HCT116 (cell line): Measurements from ENCODE around the gene ETNPPL.

Experiments used
- ATF3 ChIP-seq: IDR thresholded peaks from 2 replicates; pipeline ENCODE4 v1.6.1; 2012
- EZH2 ChIP-seq: fragments of 200-600 bp; sonication (generic); IDR thresholded peaks from 2 replicates; pipeline ENCODE4 v1.6.1; 2017; ENCODE audit warnings: antibody characterized with exemption, mixed run types
- EZH2phosphoT487 ChIP-seq: fragments of 200-600 bp; IDR thresholded peaks from 2 replicates; pipeline ENCODE4 v1.6.1; 2018; ENCODE audit warnings: antibody characterized with exemption, borderline replicate concordance
- MAX ChIP-seq: IDR thresholded peaks from 2 replicates; pipeline ENCODE4 v1.6.1; 2012
- POLR2A ChIP-seq: IDR thresholded peaks from 2 replicates; pipeline ENCODE4 v1.7.0; 2011; ENCODE audit warnings: borderline replicate concordance; ENCODE audit not compliant: insufficient read depth, insufficient read length; ENCODE audit errors: extremely low read depth
- POLR2AphosphoS5 ChIP-seq: IDR thresholded peaks from 2 replicates; pipeline ENCODE4 v1.6.1; 2011; ENCODE audit warnings: mild to moderate bottlenecking, low read depth, low read length, moderate library complexity
- SRF ChIP-seq: IDR thresholded peaks from 2 replicates; pipeline ENCODE4 v1.6.1; 2012; ENCODE audit warnings: low read depth
- ZBTB33 ChIP-seq: IDR thresholded peaks from 2 replicates; pipeline ENCODE4 v1.6.1; 2011; ENCODE audit warnings: mild to moderate bottlenecking, low read length, moderate library complexity; ENCODE audit not compliant: insufficient replicate concordance; ENCODE audit errors: extremely low read depth
- TF ChIP-seq, protein P1 (sequence below), 3 experiments: fragments of 200-600 bp in 1 of 3; sonication (generic) in 1 of 3; IDR thresholded peaks in 2 of 3; conservative IDR thresholded peaks in 1 of 3; 2 replicates each; pipeline ENCODE4 v1.5.1; 2012 to 2017; ENCODE audit warnings: low read depth in 2 of 3, low read length in 2 of 3, antibody characterized with exemption in 1 of 3, borderline replicate concordance in 1 of 3, control low read depth in 1 of 3, mild to moderate bottlenecking in 1 of 3, mixed read lengths in 1 of 3, mixed run types in 1 of 3, moderate library complexity in 1 of 3; ENCODE audit not compliant: insufficient read depth in 1 of 3

GRCh38 chr4:108714880-108715279 lies 48.0 kb downstream of the ETNPPL start:
- TF ChIP-seq, protein P1, sequence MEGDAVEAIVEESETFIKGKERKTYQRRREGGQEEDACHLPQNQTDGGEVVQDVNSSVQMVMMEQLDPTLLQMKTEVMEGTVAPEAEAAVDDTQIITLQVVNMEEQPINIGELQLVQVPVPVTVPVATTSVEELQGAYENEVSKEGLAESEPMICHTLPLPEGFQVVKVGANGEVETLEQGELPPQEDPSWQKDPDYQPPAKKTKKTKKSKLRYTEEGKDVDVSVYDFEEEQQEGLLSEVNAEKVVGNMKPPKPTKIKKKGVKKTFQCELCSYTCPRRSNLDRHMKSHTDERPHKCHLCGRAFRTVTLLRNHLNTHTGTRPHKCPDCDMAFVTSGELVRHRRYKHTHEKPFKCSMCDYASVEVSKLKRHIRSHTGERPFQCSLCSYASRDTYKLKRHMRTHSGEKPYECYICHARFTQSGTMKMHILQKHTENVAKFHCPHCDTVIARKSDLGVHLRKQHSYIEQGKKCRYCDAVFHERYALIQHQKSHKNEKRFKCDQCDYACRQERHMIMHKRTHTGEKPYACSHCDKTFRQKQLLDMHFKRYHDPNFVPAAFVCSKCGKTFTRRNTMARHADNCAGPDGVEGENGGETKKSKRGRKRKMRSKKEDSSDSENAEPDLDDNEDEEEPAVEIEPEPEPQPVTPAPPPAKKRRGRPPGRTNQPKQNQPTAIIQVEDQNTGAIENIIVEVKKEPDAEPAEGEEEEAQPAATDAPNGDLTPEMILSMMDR (IDR thresholded peaks at IDR 0.05 in 2 of 3, conservative IDR thresholded peaks at IDR 0.05 in 1 of 3; ENCODE audit: borderline replicate concordance in 1 of 3, insufficient read depth in 1 of 3, low read depth in 2 of 3, low read length in 2 of 3): no peak
- no peak for TF ChIP-seq ATF3
- TF ChIP-seq EZH2: no peak
- no peak for TF ChIP-seq POLR2AphosphoS5
- TF ChIP-seq SRF: no peak
- no peak for TF ChIP-seq ZBTB33
- no peak for TF ChIP-seq EZH2phosphoT487
- no peak for TF ChIP-seq POLR2A
- TF ChIP-seq MAX: no peak
